Colonic mucosa (tissue), 4 donors: ENCODE results near the gene HLCS. TPM values are rescaled to one million over a fixed set of nuclear protein-coding genes. Genes with fewer than 3 reads are reported as not detected.

Source experiments
- DNase-seq: peaks from one replicate; pipeline ENCODE4 v3.0.0-alpha.2; 2020
- H3K27ac ChIP-seq: fragments of 200-600 bp; one replicate; pipeline ENCODE4 v1.8.0; 2021
- H3K27me3 ChIP-seq: fragments of 200-600 bp; one replicate; pipeline ENCODE4 v1.8.0; 2021
- H3K36me3 ChIP-seq: fragments of 200-600 bp; one replicate; pipeline ENCODE4 v1.8.0; 2021
- H3K4me1 ChIP-seq: fragments of 200-600 bp; one replicate; pipeline ENCODE4 v1.8.0; 2021; ENCODE audit warnings: mild to moderate bottlenecking
- H3K4me3 ChIP-seq: fragments of 200-600 bp; one replicate; pipeline ENCODE4 v1.8.0; 2021
- H3K9ac ChIP-seq, 2 donors: one replicate each; pipeline ENCODE4 v1.7.0; 2013; ENCODE audit warnings: control low read depth in 2 of 2, low read depth in 2 of 2, low read length in 2 of 2
- H3K9me3 ChIP-seq: fragments of 200-600 bp; one replicate; pipeline ENCODE4 v1.8.0; 2021
- CTCF ChIP-seq: fragments of 200-600 bp; IDR thresholded peaks from one replicate; pipeline ENCODE4 v1.8.0; 2022; ENCODE audit warnings: antibody characterized with exemption, mild to moderate bottlenecking
- intact Hi-C: fragments of 100-400 bp; cut with DNase I; formaldehyde crosslinking; loops from one replicate; pipeline ENCODE4 v1.14.1; 2022
- total RNA-seq, 2 donors: library from RNA; stranded (reverse); fragmentation: NEBNext Ultra II Directional in 1 of 2; extraction: Animal tissue kit (Norgen Biotek cat#: 25700) in 1 of 2; gene quantifications; one replicate each; pipeline ENCODE4 v1.2.1, GENCODE V29; 2021
- donor health status: healthy.
- donor health status: DM: no; HTN: no; CAD: no.
- donor health status: DM: no; HTN: no; CAD: no.

Gene HLCS
- total RNA-seq, 2 donors from 2014 or later = 10.8 to 11.4 TPM

DNA sequence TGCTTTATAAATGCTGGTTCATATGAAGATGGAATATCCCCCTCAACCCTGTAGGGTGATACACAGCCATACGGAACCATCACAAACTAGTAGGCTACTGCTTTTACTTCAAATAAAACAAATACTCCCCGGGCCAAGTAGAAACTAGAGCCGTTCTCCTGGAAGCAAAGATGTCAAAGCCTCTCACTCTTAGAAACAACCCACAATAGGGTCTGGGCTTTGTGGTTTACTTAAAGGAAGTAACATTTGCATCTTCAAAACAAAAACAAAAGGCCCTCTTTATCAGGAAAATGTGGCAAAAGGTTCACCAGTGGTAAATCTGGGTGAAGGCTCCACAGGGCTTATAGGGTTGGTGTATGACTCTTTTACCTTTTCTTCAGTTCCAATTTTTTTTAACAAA is 49.8 kb downstream of the HLCS start:
- intact Hi-C loops = no loop called here
- H3K27me3 ChIP-seq = no peaks in the 10 kb centered on the region
- H3K9ac ChIP-seq = no peak overlapping the region
- H3K36me3 ChIP-seq = no peaks in the 10 kb centered on the region
- no peak for TF ChIP-seq CTCF
- no peak overlapping the region for H3K4me3 ChIP-seq
- H3K9me3 ChIP-seq = no peaks in the 10 kb centered on the region
- no peaks in the 10 kb centered on the region for H3K4me1 ChIP-seq
- DNase-seq = no peak
- no peak overlapping the region for H3K27ac ChIP-seq

- no peaks in the 10 kb centered on the region for H3K9me3 ChIP-seq
- no peak for DNase-seq
- no peaks in the 10 kb centered on the region for H3K27me3 ChIP-seq
- TF ChIP-seq CTCF = no peak
- no peaks in the 10 kb centered on the region for H3K36me3 ChIP-seq
- no peak overlapping the region for H3K9ac ChIP-seq
- no peaks in the 10 kb centered on the region for H3K4me1 ChIP-seq
- intact Hi-C loops = no loop called here
- H3K27ac ChIP-seq = no peak overlapping the region
- H3K4me3 ChIP-seq = no peak overlapping the region
These were observed 50.7 kb downstream of the HLCS start for GRCh38 chr21:36915696-36916245.

DNA sequence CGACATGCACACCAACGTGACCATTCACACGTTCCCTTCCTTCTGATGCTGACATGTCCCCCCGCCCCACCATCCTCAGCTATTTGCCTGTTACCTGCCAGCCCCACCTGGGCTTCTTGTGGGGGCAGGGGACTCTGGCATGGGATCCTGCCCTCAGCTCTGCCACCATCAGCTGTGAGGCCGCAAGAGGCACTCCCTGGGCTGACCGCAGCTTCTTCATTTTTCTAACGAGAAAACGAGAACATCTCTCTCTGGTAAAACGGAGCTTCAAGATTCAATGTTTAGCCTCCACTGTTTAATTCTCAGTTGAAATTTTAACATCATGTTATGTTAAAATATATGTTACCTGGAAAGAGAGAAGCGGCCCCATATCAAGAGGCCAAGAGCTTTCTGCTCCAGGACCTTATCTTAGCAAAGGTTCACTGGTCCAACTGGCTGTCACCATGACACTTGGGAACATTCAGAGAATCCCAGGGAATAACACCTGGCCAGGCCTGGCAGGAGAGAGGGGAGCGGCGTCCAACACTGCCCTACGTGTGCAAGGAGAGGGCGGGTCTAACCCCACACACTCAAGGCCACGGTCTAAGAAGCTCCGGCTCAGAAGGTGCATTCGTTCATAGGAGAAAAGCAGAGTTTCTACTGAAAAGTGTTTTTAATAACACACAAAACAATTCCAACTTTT is 51.3 kb downstream of the HLCS start:
- Histone ChIP-seq H3K9me3 (no peaks in the 10 kb centered on the region), H3K9ac (no peak overlapping the region), H3K36me3 (no peaks in the 10 kb centered on the region), H3K4me3 (no peak overlapping the region), H3K4me1 (no peaks in the 10 kb centered on the region), H3K27ac (no peak overlapping the region), H3K27me3 (no peaks in the 10 kb centered on the region)
- intact Hi-C loops = no loop called here
- DNase-seq = no peak
- no peak for TF ChIP-seq CTCF

- H3K9ac ChIP-seq = no peak overlapping the region
- no peaks in the 10 kb centered on the region for H3K27me3 ChIP-seq
- H3K4me1 ChIP-seq = peaks cover 4% of the 10 kb centered on the region
- no peak for TF ChIP-seq CTCF
- H3K9me3 ChIP-seq = no peaks in the 10 kb centered on the region
- H3K4me3 ChIP-seq = no peak overlapping the region
- no peaks in the 10 kb centered on the region for H3K36me3 ChIP-seq
- no peak for DNase-seq
- intact Hi-C loops = no loop called here
- H3K27ac ChIP-seq = no peak overlapping the region
These were observed 52.0 kb downstream of the HLCS start for GRCh38 chr21:36914244-36915013.

DNA sequence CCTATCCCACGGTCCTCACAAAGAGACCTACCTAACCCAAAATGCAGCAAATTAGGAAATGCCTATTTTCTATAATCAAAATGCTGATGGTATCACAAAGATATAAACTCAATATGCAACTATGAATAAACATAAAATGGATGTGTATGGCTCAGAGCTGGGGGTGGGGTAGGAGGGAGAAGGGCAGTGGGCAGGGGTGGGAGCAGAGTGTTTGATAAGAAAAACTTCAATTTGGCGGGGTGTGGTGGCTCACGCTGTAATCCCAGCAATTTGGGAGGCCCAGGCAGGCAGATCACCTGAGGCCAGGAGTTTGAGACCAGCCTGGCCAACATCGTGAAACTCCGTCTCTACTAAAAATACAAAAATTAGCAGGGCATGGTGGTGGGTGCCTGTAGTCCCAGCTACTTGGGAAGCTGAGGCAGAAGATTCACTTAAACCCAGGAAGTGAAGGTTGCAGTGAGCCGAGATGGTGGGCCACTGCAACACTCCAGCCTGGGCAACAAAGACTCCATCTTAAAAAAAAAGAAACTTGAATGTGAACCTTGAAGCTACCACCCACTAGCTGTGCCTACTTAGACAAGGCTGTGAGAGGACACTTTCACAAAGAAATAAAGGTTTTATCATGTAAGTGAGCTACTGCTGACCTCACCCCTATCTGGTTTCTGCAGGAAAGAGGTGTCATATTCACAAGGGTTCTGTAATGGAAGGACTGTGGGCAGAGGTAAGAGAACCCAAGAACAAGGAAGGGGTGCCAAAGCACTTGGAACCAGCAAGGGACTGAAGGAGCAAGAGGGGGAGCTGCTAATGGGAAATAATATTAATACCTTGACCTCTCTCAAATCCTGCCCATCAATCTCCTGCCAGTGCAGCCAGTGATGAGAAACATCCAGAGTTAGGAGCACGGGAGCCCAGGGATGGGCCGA is 53.0 kb downstream of the HLCS start:
- Histone ChIP-seq H3K9me3 (no peaks in the 10 kb centered on the region), H3K36me3 (no peaks in the 10 kb centered on the region), H3K4me1 (peaks cover 4% of the 10 kb centered on the region), H3K27ac (no peak overlapping the region), H3K4me3 (no peak overlapping the region), H3K27me3 (no peaks in the 10 kb centered on the region), H3K9ac (no peak overlapping the region)
- no peak for DNase-seq
- TF ChIP-seq CTCF = no peak
- intact Hi-C loops = no loop called here
